Progenitor cell of endocrine pancreas (in vitro differentiated cells): Measurements from ENCODE around the gene EIF1AX. TPM values are rescaled to one million over a fixed set of nuclear protein-coding genes. Genes with fewer than 3 reads are reported as not detected.

Experiments used
- DNase-seq: peaks from one replicate; pipeline ENCODE4 v3.0.0; 2021; ENCODE audit warnings: low spot score; ENCODE audit not compliant: unreplicated experiment
- H3K27ac Mint-ChIP-seq: 2 replicates; pipeline ENCODE4 v1.8.0; 2021; ENCODE audit warnings: mild to moderate bottlenecking, moderate library complexity, mixed read lengths
- H3K27me3 Mint-ChIP-seq: 2 replicates; pipeline ENCODE4 v1.8.0; 2021; ENCODE audit warnings: mixed read lengths
- H3K36me3 Mint-ChIP-seq: 2 replicates; pipeline ENCODE4 v1.8.0; 2022; ENCODE audit warnings: mixed read lengths; ENCODE audit not compliant: insufficient read depth
- H3K4me1 Mint-ChIP-seq: 2 replicates; pipeline ENCODE4 v1.8.0; 2021; ENCODE audit warnings: low read depth, mixed read lengths
- H3K4me3 Mint-ChIP-seq: 2 replicates; pipeline ENCODE4 v1.8.0; 2021; ENCODE audit warnings: low read depth, mild to moderate bottlenecking, moderate library complexity, mixed read lengths
- H3K9me3 Mint-ChIP-seq: 2 replicates; pipeline ENCODE4 v1.8.0; 2021; ENCODE audit warnings: low read depth, mixed read lengths
- long read RNA-seq: library from polyadenylated mRNA; unstranded; transcript quantifications from one replicate; pipeline ENCODE4 v2.0.0, GENCODE V29; 2020
- total RNA-seq: library from RNA; stranded (reverse); gene quantifications from 2 replicates; pipeline ENCODE4 v1.2.1, GENCODE V29; 2021
- TF ChIP-seq, protein P1 (sequence below): fragments of 200-600 bp; sonication (generic); IDR thresholded peaks from one replicate; pipeline ENCODE4 v1.5.0; 2021; ENCODE audit warnings: antibody characterized with exemption, mild to moderate bottlenecking; ENCODE audit not compliant: unreplicated experiment

Gene EIF1AX, protein sequence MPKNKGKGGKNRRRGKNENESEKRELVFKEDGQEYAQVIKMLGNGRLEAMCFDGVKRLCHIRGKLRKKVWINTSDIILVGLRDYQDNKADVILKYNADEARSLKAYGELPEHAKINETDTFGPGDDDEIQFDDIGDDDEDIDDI
- 90.6 and 96.4 TPM in 2 replicates for total RNA-seq
- long read RNA-seq, full-length matches to known transcripts, result 67 of 71 reads
- long read RNA-seq, partial matches to known transcripts, result 1 of 71 reads
- long read RNA-seq, other reads (novel, unspliced or antisense), result 3 of 71 reads

GRCh38 chrX:20141281-20142220, at the start of gene EIF1AX:
TSS of gene EIF1AX (minus strand) at chrX:20141838. CDS start at chrX:20141640, 198 bp downstream.
- Mint-ChIP-seq H3K27ac (peak within 1 kb of the TSS; percentile 96), H3K4me3 (peak within 1 kb of the TSS; percentile 92), H3K36me3 (peaks cover 3% of the 10 kb centered on the region), H3K9me3 (peaks cover 4% of the 10 kb centered on the region), H3K4me1 (peaks cover 12% of the 10 kb centered on the region), H3K27me3 (no peaks in the 10 kb centered on the region)
- DNase-seq, result peak; percentile 80
- TF ChIP-seq, protein P1, sequence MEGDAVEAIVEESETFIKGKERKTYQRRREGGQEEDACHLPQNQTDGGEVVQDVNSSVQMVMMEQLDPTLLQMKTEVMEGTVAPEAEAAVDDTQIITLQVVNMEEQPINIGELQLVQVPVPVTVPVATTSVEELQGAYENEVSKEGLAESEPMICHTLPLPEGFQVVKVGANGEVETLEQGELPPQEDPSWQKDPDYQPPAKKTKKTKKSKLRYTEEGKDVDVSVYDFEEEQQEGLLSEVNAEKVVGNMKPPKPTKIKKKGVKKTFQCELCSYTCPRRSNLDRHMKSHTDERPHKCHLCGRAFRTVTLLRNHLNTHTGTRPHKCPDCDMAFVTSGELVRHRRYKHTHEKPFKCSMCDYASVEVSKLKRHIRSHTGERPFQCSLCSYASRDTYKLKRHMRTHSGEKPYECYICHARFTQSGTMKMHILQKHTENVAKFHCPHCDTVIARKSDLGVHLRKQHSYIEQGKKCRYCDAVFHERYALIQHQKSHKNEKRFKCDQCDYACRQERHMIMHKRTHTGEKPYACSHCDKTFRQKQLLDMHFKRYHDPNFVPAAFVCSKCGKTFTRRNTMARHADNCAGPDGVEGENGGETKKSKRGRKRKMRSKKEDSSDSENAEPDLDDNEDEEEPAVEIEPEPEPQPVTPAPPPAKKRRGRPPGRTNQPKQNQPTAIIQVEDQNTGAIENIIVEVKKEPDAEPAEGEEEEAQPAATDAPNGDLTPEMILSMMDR, result no peak

DNA sequence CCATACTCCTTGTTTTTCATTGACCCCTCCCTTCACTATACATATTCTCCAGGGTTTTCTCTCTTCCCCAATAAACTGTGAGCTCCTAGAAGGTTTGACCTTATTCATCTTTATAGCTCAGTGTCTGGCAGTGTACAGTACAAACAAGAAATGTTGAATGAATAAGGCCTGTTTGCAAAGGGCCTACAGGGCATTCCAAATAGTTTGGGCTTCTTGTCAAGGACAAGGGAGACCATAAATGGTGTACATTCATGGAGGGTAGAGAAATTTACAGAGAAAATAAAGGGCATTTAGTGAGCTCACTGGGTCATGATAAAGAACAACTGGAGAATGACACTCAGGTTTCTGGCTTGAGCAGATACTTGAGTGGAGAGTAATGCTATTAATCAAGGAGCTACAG, 47.5 kb upstream of the EIF1AX start:
- H3K36me3 Mint-ChIP-seq, result peaks cover 17% of the 10 kb centered on the region

GRCh38 chrX:20181598-20182329, 40.1 kb upstream of the EIF1AX start:
- peaks cover 15% of the 10 kb centered on the region for H3K9me3 Mint-ChIP-seq

More for the DNA sequence above, 47.5 kb upstream of the EIF1AX start:
- TF ChIP-seq, protein P1, result no peak
- no peak overlapping the region for H3K27ac Mint-ChIP-seq
- no peak overlapping the region for H3K4me3 Mint-ChIP-seq
- DNase-seq, result no peak
- H3K27me3 Mint-ChIP-seq, result no peaks in the 10 kb centered on the region
- peaks cover 7% of the 10 kb centered on the region for H3K9me3 Mint-ChIP-seq
- no peaks in the 10 kb centered on the region for H3K4me1 Mint-ChIP-seq

GRCh38 chrX:20177093-20177492, 35.5 kb upstream of the EIF1AX start:
- no peak overlapping the region for H3K4me3 Mint-ChIP-seq
- H3K27me3 Mint-ChIP-seq, result no peaks in the 10 kb centered on the region
- H3K27ac Mint-ChIP-seq, result no peak overlapping the region
- H3K9me3 Mint-ChIP-seq, result peaks cover 9% of the 10 kb centered on the region
- no peak for DNase-seq
- H3K36me3 Mint-ChIP-seq, result peaks cover 12% of the 10 kb centered on the region
- H3K4me1 Mint-ChIP-seq, result no peaks in the 10 kb centered on the region
- TF ChIP-seq, protein P1, result no peak

More at GRCh38 chrX:20181598-20182329, 40.1 kb upstream of the EIF1AX start:
- Mint-ChIP-seq H3K27ac (no peak overlapping the region), H3K27me3 (no peaks in the 10 kb centered on the region), H3K4me3 (no peak overlapping the region), H3K4me1 (no peaks in the 10 kb centered on the region), H3K36me3 (peaks cover 19% of the 10 kb centered on the region)
- TF ChIP-seq, protein P1, result no peak
- no peak for DNase-seq

DNA sequence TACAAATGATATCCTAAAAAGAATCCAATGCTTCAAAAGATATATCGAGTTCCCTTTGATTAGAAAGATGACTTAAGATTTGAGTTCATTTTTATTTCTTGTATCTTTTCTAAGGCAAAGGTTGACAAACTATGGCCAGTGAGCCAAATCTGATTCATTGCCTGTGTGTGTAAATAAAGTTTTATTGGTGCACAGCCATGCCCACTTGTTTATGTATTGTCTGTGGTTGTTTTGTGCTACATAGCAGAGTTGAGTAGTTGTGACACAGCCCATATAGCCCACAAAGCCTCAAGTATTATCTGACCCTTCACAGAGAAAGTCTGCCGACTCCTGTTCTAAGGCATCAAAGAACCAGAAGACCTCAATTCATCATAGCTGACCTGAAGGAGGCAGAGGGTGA, 32.2 kb upstream of the EIF1AX start:
- Mint-ChIP-seq H3K27ac (no peak overlapping the region), H3K4me1 (no peaks in the 10 kb centered on the region), H3K36me3 (peaks cover 6% of the 10 kb centered on the region), H3K4me3 (no peak overlapping the region), H3K9me3 (no peaks in the 10 kb centered on the region), H3K27me3 (no peaks in the 10 kb centered on the region)
- TF ChIP-seq, protein P1, result no peak
- DNase-seq, result no peak
